Skin of body (tissue), 2 donors: Measurements from ENCODE around the gene SIL1. TPM values are rescaled to one million over a fixed set of nuclear protein-coding genes. Genes with fewer than 3 reads are reported as not detected.

Source experiments
- DNase-seq: peaks from one replicate; lab custom pipeline; 2025; lab: John Stamatoyannopoulos, UW
- total RNA-seq: library from RNA; depleted of rRNA; stranded (reverse); fragments of >200 nt; gene quantifications from one replicate; pipeline ENCODE4 v1.2.3, GENCODE V29; 2014

SIL1 gene
- total RNA-seq, 1 donor from 2014 or later, result 29.8 TPM

DNA sequence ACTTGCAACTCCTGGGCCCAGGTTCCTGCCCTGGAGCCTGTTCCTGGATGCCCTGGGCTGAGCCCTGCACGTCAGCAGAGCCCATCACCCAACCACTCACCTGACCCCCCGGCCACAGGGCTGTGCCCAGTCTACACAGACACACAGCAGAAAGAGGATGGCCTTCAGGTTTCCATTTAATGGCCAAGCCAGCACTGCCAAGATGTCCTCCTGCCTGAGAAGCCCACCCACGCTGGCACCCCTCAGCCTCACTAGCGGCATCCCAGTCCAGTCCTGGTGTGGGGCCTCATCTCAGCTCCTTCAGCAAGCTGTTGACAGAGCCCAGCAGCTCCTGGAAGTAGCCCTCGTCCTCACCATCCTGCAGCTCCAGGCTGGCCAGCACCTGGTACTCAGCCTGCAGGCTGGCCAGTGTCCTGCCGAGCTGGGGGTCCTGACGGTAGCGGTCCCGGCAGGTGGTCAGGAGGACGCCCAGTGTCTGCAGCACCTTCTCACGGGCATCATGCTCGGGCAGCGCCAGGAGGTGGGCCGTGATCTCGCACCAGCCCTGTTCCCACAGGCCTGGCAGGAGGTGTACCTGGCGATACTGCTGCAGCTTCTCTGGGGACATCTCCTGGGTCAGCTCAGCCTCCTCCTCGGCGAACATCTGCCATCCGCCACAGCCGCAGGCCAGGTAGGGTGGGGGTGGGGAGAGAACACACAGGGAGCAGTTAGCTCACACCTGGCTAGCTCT is 251.2 kb downstream of the SIL1 start:
- no peak for DNase-seq

DNA sequence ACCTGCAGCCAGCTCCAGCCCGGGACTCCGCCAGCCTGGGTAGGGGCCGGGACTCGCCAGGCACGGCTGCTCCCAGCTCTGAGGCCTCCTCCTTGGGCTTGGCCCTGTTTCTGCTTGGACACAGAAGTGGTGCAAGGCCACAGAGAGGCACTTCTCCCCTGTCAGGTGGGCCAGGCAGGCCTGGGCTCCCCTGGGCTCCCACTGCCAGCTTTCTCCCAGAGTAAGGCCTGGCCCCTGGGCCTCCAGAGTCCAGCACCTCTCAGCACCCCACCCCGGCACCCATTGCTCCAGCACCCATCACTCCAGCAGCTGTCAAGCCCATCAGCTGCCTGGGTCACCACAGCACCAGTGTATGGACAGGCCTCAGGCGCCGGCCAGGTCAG is 251.9 kb downstream of the SIL1 start:
- no peak for DNase-seq

DNA sequence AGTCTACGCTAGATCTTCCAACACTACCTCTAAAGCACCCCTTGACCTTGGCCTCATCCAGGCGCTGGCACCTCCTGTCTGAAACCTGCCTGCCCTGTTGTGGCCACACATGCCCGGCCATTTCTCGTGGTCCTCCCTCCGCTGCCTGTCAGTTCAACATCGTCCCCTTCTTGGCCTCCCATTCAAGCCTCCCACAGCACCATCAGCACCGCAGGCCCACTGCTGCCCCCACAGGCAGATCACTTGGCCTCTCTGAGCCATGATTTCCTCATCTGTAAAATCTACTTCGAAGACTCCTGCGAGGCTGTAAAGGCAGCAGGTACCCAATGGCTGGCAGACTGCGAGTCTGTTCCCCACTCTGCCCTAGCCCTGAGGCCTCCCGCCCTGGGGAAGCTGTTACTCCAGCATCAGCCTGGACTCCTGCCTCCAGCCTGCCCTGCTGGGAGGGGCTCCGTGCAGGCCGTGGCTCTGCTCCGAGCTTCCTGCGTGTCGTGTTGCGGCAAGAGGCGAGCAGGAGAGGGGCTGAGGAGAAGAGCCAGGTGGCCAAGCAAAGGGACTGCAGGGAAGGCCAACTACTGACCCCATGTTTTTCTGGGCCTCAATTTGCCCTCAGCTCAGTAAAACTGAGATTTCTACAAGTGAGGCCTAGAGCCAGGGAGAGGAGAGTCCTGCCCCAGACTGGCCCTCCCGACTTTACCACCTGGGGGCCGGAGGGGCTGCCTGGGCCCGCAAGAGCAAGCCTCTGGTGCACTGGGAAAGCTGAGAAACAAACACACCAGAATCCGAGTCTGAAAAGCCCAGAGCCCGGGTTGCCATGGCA is 252.5 kb downstream of the SIL1 start:
- no peak for DNase-seq

DNA sequence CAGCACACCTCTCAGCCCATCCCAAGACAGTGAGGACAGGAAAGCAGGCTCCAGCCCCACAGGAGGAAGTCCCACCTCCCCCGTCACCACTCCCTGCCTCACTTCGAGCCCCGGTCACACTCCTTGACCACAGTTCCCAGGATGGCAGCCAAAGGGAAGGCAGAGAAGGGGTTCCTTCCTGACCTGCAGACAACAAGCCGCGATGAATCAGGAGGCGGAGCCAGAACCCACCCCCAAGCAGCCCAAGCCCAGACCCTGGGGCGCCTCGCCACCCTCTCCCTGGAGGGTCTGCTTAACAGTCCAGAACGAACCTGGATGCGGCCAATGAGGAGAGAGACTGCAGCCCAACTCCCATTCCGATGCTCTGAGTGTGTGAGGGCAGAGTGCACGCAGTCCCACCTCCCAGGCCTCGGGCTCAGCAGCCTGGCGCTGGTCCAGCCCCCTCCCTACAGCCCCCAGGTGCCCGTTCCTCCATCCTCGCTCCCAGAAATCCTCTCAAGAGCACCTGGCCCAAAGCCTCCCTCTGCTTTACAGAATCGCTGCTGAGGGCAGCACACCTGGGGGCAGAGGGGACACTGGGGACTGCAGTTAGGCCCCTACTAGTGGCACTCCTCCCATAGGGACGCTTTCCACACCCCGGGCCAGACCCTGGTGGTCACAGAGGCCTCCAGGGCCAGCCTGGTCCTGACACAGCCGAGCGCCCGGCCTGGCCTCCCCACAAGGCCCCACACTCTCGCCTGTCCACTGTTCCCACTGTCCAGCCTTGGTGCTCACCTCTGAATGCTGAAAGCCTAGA is 253.4 kb downstream of the SIL1 start:
- DNase-seq, result no peak

DNA sequence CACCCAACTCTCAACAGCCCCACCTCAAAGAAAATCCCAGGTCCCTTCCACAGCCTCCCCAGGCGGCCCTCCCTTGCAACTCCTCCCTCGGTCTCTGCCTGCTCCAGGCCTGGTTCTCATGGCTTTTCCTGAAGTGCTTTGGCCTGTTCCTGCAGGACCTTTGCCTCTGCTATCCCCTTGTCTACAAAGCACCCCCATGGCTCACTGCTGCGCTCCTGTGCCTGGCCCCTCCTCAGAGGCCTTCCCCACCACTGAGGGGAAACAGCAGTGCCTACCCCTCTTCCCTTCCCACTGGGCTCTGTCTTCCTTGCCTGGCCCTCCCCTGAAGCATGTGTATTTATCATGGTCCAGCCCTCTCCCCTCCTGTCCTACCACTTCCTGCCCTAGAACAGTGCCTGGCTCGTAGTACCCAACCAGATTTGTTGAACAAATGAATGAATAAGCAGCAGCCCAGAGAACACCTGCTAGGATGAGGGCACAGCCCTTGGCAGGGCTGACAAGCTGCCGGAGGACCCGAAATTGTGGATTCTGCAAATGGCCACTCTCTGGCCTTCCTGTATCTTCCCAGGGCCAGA is 254.5 kb downstream of the SIL1 start:
- DNase-seq, result no peak

DNA sequence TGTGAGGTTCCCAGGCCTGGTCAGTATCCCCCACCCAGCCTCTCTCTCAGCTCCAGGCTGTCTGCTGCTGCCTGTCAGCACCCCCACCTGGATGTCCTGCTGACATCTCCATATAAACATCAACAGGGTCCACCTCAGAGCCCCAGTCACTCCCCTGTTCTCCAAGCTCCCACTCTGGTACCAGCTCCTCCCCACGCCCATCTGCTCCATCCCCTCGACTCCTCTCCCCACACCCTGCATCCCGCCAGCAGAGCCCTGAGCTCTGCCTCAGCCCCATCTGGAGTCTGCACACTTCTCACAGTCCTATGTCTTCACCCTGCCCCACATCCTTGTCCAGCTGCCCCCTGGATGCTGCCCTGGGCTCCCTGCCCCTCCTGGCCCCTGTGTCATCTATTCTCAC is 255.3 kb downstream of the SIL1 start:
- DNase-seq, result no peak

DNA sequence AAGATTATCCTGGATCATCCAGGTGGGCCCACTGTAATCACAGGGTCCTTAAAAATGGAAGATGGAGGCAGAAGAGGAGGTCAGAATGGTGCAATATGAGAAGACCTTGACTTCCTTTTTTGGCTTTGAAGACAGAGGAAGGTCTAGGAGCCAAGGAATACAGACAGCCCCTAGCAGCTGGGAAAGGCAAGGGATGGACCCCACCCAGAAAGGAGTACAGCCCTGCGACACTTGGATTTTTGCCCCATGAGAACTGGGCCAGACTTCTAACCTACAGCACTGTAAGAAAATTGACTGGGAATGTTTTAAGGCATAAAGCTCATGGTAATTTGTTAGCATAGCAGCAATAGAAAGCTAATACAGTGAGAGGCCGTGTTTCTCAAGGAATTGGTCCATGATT is 256.1 kb downstream of the SIL1 start:
- no peak for DNase-seq

DNA sequence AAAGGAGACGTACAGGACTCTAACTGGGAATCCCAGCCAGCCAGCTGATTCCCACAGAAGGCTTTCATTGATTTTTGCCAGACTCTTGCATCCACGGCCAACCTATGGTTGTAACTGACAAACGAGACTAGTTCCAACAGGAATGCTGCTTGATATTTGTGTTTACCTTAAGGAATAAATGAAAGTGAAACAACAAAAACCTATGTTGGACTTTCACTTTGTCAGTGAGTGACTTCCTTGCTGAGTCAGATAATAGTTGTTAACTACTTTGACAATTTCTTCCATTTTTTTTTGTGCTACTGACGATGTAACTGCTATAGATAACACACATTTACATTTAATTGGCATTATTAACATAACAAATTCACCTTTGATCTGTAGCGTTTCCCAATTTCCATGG is 259.6 kb downstream of the SIL1 start:
- no peak for DNase-seq

DNA sequence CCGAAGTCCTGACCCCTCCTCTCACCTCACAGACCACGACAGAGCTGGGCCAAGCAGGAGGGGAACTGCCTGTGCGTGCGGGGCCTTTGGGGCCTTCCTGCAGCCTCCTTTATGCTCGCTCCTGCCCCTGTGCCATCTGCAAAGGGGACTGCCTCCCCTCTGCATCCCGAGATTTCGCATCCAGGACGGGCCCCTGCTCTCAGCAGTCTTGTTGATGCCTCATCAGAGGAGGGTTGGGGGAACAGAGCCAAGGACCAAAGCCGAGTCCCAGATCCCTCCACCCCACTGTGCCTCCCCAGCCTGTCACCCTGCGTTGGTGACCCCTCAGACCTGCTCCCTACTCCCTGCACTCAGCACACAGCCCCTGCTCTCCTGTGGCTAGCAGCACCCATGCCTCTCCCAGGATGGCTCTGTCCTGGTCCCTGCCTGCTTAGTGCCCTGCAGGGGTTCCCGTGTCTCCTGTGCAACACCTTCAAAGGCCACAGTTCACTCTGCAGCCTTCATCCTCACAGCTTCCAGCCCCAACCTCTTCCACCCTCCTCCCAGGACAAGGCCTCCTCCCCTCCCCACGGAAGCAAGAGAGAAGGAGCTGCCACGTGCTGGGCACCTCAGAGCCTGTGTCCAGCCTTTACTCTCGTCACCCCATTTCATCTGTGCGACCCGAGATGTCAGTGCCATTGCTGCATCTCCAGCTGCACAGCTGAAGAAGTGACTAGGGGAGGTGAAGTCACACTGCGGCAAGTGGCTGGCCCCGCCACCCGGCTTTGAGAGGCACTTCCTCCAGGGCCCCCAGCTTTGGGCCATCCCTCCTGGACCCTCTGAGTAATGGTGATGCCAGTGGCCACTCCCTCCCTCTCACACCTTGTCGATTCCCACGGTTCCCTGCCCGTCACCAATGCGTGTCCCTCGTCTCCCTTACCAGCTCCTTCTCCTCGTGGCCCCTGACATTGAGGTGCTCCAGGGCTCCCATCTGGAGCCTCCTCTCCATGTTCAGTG is 260.5 kb downstream of the SIL1 start:
- no peak for DNase-seq

DNA sequence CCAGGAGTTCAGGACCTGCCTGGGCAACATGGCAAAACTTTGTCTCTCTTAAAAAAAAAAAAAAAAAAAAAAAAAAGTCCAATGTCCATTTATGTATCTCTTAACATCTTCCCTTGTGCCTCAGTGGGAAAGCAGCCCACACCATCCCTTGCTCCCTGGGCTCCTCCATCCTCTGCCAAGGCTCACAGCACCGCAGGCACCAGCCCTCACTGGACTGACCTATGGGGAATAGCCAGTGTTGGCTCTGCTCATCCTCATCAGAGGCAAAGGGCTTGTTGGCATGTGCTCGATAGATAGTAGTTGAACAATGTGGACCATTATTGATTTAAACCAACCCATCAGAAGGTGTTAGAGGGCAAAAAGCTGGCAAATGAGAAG is 261.2 kb downstream of the SIL1 start:
- no peak for DNase-seq

DNA sequence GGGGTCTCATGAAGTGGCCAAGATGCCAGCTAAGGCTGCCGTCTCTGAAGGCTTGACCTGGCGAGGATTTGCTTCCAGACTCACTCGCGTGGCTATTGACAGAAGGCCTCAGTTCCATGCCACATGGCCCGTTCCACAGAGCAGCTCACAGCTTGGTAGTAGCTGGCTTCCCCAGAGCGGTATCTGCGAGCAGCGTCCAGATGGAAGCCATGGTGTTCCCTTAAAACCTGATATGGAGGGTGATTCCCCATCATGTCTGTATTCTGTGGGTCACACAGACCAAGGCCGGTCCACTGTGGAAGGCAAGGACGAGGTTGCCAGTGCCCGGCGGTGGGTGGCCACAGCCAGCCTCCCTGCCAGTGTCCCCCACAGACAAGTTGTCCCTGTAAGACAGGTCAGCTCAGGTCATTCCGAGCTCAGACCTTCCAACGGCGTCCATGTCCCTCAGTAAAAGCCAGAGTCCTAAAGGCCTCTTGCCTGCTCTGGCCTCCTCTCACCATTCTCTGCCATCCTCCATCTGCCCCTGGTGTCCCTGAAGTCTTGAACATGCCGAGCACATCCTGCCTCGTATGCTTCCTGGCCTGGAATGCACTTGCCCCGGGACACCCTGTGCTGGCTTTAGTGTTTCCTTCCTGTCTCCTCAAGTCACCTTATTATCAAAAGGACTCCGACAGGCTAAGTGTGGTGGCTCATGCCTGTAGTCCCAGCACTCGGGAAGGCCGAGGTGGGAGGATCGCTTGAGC is 261.8 kb downstream of the SIL1 start:
- no peak for DNase-seq

DNA sequence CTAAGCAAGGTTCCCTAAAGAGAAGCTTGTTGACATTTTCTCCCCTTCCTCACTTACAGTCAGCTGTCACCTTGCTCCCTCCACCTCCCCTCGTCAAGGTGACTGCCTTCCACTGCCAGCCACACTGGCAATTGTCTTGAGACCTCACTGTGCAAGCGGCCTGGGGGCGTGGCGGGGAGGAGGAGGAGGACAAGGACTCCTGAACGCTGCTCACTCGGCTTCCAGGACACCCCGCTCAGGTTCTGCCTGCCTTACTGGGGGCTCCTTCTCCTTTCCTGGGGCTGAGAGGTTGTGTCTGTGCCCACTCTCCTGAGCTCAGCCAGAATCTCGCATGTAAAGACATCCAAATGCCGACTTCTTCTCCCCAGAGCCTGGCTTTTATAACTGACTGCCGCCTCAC is 262.7 kb downstream of the SIL1 start:
- DNase-seq, result no peak

DNA sequence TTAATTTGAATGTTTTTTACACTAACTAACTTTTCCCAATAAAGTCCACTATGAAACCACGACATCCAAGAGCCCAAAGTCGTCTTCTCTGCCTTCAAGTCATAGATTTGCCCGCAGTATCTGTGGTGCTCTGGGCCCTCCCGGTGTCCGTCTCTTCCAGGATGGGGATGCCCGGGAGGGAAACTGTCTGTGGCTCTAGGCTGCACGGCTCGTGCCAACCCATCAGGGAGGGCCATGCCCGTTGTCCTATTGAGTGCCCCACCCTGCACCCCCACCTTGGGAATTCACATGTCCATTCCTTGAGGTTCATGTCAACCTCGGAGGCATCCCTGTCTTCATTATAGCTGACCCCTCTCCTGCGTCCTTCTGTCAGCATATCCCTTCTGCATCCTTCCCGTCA is 263.2 kb downstream of the SIL1 start:
- no peak for DNase-seq

DNA sequence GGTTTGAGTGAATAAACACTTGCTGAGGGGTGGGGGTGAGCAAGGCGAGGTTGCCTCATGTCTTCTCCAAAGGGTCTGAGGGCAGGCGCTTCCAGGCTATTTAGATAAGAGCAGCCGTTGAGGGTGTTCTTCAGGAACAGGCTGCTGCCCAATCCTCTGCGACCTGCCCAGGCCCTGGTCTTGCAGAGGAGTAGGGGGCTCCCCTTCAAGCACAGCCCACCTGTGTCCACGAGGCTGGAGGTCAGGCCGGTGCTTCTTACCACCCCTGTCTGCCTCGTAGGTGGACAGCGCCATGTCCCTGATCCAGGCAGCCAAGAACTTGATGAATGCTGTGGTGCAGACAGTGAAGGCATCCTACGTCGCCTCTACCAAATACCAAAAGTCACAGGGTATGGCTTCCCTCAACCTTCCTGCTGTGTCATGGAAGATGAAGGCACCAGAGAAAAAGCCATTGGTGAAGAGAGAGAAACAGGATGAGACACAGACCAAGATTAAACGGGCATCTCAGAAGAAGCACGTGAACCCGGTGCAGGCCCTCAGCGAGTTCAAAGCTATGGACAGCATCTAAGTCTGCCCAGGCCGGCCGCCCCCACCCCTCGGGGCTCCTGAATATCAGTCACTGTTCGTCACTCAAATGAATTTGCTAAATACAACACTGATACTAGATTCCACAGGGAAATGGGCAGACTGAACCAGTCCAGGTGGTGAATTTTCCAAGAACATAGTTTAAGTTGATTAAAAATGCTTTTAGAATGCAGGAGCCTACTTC is 264.5 kb downstream of the SIL1 start:
- DNase-seq, result no peak

DNA sequence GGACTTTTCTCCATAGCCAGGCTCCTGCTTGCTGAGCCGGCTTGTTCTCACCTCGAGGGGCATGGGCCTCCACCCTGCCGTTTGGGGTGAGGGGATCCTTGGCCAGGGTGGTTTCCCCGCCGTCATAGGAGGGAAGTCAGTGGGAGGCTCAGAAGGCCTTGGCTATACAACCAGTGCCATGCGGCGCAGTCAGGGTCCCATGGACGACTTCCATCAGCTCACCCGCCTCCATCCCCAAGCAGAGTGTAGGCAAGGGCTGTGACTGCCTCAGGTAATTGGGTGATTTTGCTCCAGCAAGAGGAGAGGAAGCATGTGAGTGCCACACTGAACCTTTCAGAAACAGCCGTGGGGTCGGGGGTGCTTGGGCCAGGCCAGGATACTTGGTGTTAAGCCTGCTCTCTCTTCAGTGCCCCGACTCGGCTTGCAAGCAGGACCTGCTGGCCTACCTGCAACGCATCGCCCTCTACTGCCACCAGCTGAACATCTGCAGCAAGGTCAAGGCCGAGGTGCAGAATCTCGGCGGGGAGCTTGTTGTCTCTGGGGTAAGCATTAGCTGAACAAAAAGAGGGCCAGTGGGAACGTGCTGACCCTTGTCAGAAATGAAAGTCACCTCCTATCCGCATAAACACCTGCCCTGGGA is 265.9 kb downstream of the SIL1 start:
- DNase-seq, result no peak

DNA sequence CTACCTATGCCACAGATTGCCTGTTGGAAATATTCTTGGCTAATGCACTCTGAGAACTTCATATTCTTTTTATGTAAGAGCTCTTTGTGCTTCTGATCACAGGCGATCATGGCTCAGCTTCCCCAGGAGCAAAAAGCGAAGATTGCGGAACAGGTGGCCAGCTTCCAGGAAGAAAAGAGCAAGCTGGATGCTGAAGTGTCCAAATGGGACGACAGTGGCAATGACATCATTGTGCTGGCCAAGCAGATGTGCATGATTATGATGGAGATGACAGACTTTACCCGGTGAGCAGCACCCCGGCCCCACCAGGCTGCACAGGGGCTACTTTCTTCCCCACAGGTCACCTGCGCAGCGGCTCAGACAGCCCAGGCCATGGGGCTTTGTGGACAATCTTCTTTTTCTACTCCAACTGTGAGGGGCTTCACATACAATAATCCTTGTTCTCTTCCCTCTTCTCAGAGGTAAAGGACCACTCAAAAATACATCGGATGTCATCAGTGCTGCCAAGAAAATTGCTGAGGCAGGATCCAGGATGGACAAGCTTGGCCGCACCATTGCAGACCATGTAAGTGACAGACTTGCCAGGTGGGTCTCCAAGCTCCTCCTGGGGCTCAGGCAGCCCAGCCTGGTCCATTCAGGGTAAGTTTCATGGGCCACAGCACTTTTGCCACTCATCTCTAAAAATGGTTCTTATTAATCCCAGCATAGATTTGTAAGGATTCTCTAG is 267.6 kb downstream of the SIL1 start:
- no peak for DNase-seq

DNA sequence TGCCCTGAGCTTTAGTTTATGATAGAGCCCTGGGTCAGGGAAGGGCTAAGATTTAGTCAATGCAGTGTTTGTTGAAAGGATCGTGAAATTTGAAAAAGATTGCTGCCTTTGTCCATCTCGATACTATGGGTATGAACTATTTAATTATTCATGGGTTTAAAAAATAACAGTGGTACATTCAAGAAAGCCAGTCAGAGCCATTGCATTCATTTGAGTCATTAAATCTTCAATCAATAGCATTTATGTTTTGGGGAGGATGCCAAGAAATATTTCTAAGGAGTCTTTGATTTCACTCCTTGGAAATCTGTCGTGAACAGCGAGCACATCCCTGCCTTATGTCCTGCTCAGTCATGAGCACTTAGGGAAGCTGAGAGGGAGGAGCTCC is 268.6 kb downstream of the SIL1 start:
- DNase-seq, result no peak

DNA sequence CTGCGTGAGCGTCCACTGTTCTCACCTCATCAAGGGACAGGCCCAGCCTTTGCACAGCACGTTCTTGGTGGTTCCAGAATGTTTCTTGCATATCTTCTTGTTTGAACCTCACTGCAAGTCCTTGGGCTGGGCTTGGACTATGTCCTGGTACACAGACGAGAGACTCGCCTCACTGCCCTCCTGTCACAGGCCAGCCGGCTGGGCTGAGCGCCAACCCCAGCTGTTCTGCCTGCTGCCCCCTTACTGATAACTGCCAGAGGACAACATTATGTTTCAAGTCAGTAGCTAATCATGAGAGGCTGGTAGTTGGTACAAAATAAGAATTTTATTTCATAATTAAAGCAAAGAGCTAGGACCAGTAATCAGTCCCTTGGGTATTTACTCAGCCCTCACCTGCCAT is 270.2 kb downstream of the SIL1 start:
- peak; percentile 3 for DNase-seq
